ENCODE measurements around the gene DOLPP1.
A peak's percentile ranks its signal among the peaks of the same experiment; 100 is the strongest.
"Not testable (repeated sequence)": the region's sequence is repeated elsewhere in the genome, so short reads cannot be mapped to it uniquely, and the experiment has no call there.

Gene DOLPP1, protein sequence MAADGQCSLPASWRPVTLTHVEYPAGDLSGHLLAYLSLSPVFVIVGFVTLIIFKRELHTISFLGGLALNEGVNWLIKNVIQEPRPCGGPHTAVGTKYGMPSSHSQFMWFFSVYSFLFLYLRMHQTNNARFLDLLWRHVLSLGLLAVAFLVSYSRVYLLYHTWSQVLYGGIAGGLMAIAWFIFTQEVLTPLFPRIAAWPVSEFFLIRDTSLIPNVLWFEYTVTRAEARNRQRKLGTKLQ

DNA sequence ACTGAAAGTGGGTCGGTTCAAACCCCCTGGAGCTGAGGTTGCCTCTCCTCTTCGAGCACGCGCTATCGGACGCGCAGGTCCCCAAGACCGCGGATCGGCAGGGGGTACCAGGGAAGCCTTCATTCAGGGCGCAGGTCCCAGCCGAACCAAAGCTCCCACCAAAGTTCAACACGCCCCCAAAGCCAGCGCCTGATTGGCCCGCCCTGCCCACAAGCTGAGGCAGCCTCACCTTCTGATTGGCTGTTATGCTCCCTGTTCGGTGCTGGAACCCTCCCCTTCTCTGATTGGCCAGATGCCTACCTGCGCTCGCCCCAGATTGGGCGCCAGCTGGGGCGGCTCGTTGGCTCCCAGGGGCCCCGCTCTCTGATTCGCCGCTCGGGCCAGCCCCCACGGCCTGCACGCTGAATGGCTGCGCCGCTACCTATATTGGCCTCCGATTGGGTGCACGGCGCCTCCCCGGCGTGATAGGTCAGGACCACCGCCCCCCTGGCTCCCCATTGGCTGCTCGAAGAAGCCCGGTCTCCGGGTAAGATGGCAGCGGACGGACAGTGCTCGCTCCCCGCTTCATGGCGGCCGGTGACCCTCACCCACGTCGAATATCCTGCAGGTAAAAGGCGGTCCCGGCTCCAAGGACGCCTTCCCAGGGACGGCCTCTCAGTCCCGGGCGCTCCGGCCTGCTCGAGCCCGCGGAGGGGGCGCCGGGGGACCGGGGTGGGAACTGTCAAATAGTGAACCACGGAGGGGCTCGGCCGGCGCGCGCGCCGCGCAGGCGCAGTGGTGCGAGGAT lies at the start of gene DOLPP1:
DOLPP1 (plus strand) TSS at position 511 of the 787 bp plus-strand sequence; CDS start at position 532, 21 bp downstream.
- in situ Hi-C loops (cut with MboI; ENCODE audit: low pct_unique_long_range_greater_than_20kb, low sequenced_read_pairs): no loop called here
- peak; percentile 100 for DNase-seq

DNA sequence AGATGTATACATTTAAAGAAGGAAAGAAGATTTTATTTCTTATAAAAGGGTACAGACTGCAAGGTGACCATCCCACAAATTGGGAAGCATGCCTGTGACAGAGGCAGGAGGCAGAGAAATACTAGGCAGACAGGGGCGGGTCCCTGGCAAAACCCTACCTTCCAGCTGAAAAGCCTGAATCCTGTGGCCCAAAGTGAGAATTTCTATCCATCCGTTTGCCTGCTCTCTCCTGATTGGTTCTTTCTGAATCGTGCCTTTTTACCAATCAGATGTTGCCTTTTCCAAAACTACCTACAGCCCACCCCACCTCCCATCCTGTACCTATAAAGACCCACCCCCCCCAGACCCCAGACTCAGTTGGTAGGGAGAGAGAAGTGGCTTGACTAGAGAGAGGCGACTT lies 49.4 kb upstream of the DOLPP1 start:
- in situ Hi-C loops (cut with MboI; ENCODE audit: low pct_unique_long_range_greater_than_20kb, low sequenced_read_pairs): no loop called here
- DNase-seq: no peak

DNA sequence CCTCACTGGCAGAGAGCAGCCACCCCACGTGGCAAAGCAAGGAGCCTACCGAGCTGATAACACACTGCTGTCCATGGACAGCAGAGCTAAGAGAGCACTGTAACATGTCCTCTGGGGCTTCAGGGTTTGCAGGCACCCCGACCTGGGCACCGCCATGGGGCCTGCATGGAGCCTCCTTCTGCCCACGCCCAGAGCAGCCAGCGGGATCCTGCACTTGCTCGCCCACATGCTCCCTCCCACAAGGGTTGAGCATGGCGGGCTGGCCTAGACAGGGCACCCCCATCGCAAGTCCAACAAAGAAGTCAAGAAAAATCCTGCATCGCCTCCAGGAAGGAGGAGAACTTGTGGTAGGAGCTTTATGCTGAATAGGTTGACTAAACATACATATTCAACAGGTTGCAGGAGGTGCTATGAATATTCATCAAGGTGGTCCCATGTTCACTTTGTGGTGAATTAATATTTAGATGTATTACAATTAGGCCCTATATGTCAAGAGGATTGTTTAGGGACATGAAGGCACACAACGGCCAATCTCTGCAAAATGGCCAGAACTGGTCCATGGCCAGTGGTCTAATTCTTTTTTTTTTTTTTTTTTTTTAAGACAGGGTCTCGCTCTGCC lies 48.3 kb upstream of the DOLPP1 start:
- DNase-seq: no peak
- in situ Hi-C loops (cut with MboI; ENCODE audit: low pct_unique_long_range_greater_than_20kb, low sequenced_read_pairs): no loop called here

GRCh38 chr9:129033216-129033615 lies 47.7 kb upstream of the DOLPP1 start:
- in situ Hi-C loops (cut with MboI; ENCODE audit: low pct_unique_long_range_greater_than_20kb, low sequenced_read_pairs): no loop called here
- no peak for DNase-seq

DNA sequence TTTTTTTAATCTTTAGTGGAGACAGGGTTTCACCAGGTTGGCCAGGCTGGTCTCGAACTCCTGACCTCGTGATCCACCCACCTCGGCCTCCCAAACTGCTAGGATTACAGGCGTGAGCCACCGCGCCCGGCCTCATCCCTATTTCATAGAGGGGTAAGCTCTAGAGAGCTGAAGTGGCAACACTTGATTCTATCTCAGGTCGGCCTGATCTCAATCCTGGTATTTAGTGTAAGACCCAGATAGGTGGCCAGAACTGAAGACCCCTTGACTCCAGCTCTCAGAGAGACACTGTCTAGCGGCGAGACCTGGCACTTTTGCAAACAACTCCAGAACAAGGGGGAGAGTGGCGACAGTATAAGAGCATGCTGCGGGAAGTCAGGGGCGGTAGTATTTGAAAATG lies 45.1 kb upstream of the DOLPP1 start:
- in situ Hi-C loops (cut with MboI; ENCODE audit: low pct_unique_long_range_greater_than_20kb, low sequenced_read_pairs): not testable (repeated sequence)

DNA sequence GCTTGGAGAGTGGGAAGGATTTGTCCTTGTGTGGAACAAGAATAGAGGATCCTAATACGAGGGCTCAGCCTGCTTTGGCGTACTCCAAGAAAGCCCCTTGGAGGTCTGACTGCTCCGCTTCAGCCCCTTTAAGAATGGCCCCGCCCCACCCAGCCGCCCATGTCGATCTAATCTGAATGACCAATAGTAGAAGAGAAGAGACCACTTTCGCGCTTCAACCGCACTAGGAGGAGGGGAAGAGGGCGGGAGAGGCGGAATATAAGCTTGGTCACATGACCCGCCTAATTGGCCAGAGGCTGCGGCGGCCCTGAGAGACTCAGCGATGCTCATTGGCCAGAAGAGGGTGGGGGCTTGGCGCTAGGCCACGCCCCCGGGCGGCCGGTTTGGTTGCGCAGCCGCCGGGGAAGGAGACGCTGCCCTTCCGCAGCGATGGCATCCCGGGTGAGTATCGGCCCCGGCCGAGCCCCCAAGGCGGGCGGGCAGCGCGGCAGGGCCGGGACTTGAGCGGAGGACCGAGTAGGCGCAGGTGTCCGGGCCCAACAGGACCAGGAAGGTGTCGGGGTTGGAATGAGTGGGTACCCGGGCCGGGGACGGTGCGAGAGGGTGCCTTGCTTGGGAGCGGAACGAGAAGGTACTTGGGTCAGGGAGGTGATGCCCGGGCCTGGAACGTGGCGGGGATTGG lies 44.5 kb upstream of the DOLPP1 start, which contains the start of gene MIGA2:
MIGA2 (plus strand) TSS at position 386 of the 682 bp plus-strand sequence. CDS start 3,969 bp downstream, outside the sequence.
- in situ Hi-C loops (cut with MboI; ENCODE audit: low pct_unique_long_range_greater_than_20kb, low sequenced_read_pairs): no loop called here

More for the DNA sequence above, 45.1 kb upstream of the DOLPP1 start:
- DNase-seq: not testable (repeated sequence)

DNA sequence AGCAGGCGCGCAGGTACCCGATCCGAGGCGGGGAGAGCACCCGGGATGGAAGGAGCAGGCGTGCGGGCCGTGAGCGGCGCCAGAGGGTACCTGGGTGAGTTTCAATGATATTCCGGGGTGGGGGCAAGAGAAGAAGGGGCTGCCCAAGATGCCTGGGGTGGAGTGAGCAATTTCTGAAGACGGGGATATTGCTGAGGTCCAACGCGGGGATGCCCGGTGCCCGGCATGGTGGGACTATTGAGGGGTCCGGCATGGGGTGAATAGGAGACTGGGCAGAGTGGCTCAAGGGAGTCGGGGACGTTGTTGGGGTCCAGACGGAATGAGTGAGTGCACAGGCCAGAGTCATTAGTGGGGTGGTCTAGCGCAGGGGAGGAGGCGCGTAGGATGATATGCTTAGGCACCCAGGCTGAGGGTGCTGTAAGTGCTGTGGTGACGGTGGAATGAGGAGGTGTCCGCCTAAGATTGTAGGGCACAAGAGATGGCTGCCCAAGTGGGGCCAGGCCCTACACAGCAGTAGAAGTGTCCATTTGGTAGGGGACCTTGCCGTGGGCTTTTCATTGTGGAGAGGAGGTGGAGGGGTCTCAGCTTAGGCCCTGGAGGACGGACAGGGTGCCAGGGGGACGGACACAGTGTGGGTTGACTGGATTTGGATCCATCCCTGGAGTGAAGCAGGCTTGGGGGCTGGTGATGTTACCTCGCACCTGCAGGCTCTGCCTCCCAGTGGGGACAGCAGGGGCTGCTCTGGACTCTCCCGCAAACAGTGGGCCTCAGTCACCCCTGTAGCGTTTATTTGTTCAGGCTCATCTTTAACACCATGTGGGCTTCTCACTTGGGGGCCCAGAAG lies 43.8 kb upstream of the DOLPP1 start:
- in situ Hi-C loops (cut with MboI; ENCODE audit: low pct_unique_long_range_greater_than_20kb, low sequenced_read_pairs): no loop called here
- DNase-seq: no peak

More for the DNA sequence above, 44.5 kb upstream of the DOLPP1 start, which contains the start of gene MIGA2:
- DNase-seq: peak; percentile 99

DNA sequence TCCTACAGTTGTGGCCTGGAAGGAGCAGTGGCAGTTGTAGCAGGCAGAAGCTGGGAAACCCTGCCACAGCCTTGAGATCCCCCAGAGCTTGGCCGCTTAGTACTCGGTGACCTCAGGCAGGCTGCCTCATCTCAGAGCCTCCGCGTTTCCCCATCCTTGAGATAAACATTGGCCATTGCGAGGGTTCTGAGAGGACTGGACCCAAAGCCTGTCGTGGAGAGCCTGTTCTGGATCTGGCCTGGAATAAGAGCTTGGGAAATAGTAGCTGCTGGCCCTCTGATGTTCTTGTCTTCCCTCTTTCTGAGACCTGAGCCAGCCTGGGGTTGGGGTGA lies 43.2 kb upstream of the DOLPP1 start:
- in situ Hi-C loops (cut with MboI; ENCODE audit: low pct_unique_long_range_greater_than_20kb, low sequenced_read_pairs): no loop called here
- DNase-seq: no peak

GRCh38 chr9:129038109-129038852 lies 42.6 kb upstream of the DOLPP1 start:
- in situ Hi-C loops (cut with MboI; ENCODE audit: low pct_unique_long_range_greater_than_20kb, low sequenced_read_pairs): no loop called here
- DNase-seq: no peak

- no peak for DNase-seq
- in situ Hi-C loops (cut with MboI; ENCODE audit: low pct_unique_long_range_greater_than_20kb, low sequenced_read_pairs): no loop called here
Measured at GRCh38 chr9:129040113-129040643, 40.7 kb upstream of the DOLPP1 start.

- DNase-seq: no peak
- in situ Hi-C loops (cut with MboI; ENCODE audit: low pct_unique_long_range_greater_than_20kb, low sequenced_read_pairs): no loop called here
Measured at GRCh38 chr9:129042016-129042415, 38.9 kb upstream of the DOLPP1 start.

DNA sequence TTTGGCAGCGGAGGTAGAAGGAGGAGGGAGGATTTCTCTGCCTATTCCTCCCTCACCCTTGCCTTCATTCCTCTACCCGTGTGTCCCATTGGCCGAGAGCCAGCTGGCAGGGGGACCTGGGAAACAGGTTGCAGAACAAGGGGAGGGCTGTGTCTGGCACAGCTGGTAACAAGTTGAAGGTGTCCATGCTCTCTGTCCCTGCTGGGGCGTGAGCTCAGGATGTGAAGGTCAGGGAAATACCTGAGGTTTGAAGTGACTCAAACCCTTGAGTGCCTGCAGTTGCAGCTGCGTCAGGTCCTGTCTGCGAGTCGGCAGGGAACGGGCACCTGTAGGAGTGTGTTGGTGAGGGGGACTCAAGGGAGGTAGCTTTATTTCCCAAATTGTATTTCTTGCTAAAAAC lies 28.3 kb upstream of the DOLPP1 start:
- DNase-seq: no peak
- in situ Hi-C loops (cut with MboI; ENCODE audit: low pct_unique_long_range_greater_than_20kb, low sequenced_read_pairs): no loop called here

DNA sequence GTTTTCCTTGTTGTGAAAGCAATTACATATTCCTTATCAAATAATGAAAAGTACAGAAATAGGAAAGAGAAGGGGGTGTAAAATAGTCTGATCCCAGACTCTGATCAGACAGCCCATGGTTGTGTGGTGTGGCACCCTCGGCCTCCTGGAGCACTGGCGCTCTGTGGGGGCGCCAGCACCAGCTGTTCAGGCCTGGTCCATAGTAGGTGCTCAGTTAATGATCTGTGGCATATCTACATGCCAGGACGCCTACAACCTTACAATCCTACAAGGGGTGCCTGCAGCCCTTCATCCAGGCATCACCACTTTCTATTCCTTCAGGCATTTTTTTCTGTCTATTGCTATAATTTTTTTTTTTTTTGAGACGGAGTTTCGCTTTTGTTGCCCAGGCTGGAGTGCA lies 27.9 kb upstream of the DOLPP1 start:
- in situ Hi-C loops (cut with MboI; ENCODE audit: low pct_unique_long_range_greater_than_20kb, low sequenced_read_pairs): no loop called here
- DNase-seq: no peak

DNA sequence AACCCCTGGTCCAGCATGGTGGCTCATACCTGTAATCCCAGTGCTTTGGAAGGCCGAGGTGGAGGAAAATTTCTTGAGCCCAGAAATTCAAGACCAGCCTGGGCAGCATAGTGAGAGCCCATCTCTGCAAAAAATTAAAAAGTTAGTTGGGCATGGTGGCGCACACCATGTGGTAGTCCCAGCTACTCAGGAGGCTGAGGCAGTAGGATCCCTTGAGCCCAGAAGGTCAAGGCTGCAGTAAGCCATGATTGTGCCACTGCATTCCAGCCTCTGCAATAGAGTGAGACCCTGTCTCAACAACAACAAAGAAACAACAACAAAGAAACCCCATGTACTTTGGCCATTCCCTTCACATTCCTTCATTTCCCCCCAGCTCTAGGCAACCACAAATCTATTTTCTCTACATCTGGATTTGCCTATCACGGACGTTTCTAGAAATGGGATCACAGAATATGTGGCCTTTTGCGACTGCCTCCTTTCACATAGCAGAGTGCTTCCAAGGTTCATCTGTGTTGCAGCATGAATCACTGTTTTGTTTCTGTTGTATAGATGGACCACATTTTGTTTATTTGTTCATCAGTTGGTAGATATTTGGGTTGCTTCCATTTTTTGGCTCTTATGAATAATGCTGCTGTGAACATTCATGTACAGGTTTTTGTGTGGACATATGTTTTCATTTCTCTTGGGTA lies 26.6 kb upstream of the DOLPP1 start:
- DNase-seq: no peak
- in situ Hi-C loops (cut with MboI; ENCODE audit: low pct_unique_long_range_greater_than_20kb, low sequenced_read_pairs): no loop called here

GRCh38 chr9:129058965-129059795 lies 21.7 kb upstream of the DOLPP1 start:
- DNase-seq: no peak
- in situ Hi-C loops (cut with MboI; ENCODE audit: low pct_unique_long_range_greater_than_20kb, low sequenced_read_pairs): no loop called here

All from KBM-7 (cell line).